Measurements from ENCODE around the gene SYCE1.

- TF ChIP-seq REST (IDR thresholded peaks at IDR 0.05) = no peak
- TF ChIP-seq CTCF (IDR thresholded peaks at IDR 0.05; ENCODE audit: low read depth, low read length, missing input control) = no peak
- TF ChIP-seq EGR1 (IDR thresholded peaks at IDR 0.05; ENCODE audit: low read depth in 2 of 2) = no peak
- no peak for TF ChIP-seq ATF3 (IDR thresholded peaks at IDR 0.05)
- TF ChIP-seq RAD21 (IDR thresholded peaks at IDR 0.05) = no peak
- no peak for TF ChIP-seq TAF1 (conservative IDR thresholded peaks at IDR 0.05)
- TF ChIP-seq SP1 (IDR thresholded peaks at IDR 0.05) = no peak
- no peak for TF ChIP-seq YY1 (IDR thresholded peaks at IDR 0.05)
- no peak for TF ChIP-seq ZBTB33 (IDR thresholded peaks at IDR 0.05)
- TF ChIP-seq MAX (IDR thresholded peaks at IDR 0.05) = no peak
- no peak for TF ChIP-seq JUND (IDR thresholded peaks at IDR 0.05)
- no peak for TF ChIP-seq FOXA1 (IDR thresholded peaks at IDR 0.05)
- TF ChIP-seq GABPA (IDR thresholded peaks at IDR 0.05 in 1 of 2, conservative IDR thresholded peaks at IDR 0.05 in 1 of 2) = no peak
These were observed 2.9 kb upstream of the SYCE1 start for GRCh38 chr10:133568287-133568614.

Measured in liver (tissue), 3 donors.